NCI-H748 (cell line): ENCODE measurements around the gene WNT11.
A peak's percentile ranks its signal among the peaks of the same experiment; 100 is the strongest.

Source experiments
- DNase-seq: peaks from one replicate; lab custom pipeline; 2025; ENCODE audit not compliant: unreplicated experiment; lab: John Stamatoyannopoulos, UW

The WNT11 gene

DNA sequence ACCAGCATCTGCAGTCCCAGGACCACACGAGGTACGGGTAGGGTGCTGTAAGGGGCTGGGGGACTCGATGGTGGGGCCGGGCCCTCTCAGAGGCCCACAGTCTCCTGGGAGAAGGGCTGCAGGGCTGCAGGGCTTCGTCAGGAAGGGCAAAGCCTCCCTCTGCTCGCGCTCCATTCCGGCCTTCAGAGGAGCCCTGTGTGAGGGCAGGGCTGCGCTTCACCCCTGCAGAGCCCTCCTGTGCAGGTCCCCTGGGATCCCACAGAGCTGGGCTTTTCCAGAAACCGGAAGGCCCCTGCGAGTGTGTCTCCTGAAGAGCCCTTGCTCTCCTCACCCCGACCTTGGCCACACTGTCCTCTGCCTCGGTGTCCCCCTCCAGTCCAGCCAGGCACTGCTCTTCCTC, 27.2 kb downstream of the WNT11 start:
- no peak for DNase-seq

DNA sequence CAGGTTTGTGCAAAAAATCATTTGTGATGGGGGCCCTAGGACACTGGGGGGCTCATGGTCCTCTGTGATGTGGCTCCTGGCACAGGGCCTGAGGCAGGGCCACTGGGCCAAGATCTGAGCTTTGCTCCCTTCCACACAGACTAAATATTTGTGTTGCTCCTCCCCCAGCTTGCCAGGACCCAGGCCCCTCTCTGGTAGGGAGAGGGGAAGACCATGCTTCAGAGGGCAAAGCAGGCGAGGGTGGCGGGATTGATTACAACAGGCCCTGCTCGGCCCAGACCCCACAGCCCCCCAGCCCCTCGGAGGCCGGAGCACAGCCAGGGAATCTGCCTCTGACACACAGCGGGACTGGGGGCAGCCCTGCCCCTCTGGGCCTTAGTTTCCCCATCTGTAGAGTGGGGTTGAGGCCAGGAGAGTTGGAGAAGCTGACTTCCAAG, 29.0 kb downstream of the WNT11 start:
- no peak for DNase-seq

DNA sequence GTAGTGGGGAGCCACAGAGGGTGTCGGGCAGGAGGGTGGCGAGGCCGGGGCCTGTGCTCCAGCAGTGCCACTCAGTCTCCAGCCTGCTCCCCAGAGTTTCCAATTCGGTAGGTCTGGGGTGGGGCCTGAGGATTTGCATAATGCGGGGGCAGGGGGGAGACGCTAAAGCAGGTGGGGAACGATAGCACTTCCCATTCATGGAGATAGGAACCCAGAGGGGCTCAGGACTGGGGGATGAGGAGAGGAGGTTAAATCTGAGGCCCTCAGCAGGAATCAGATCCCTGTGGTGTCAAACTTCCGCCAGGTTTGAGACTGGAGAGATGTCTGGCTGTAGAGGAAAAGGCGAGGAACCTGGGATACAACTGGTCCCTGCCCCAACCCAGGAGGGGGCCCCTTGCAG, 29.8 kb downstream of the WNT11 start:
- DNase-seq, result no peak

DNA sequence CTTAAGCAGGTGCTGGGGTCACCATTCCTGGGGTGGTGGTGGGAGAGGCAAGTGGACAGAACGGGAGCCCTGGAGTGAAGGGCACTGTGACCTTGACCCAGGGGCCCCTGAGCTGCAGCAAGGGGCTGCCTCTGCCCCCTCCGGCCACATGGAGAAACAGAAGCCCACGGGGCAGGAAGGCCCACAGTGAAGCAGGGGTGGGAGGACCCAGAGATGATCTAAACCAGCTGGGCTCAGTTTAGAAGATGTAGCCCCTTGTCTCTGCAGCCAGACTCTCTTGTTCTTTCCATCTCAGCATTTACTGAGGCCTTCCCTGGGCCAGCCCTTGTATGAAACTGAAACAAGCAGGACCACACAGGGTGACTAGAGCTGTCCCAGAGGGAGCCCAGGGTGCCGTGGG, 30.5 kb downstream of the WNT11 start:
- DNase-seq, result no peak

DNA sequence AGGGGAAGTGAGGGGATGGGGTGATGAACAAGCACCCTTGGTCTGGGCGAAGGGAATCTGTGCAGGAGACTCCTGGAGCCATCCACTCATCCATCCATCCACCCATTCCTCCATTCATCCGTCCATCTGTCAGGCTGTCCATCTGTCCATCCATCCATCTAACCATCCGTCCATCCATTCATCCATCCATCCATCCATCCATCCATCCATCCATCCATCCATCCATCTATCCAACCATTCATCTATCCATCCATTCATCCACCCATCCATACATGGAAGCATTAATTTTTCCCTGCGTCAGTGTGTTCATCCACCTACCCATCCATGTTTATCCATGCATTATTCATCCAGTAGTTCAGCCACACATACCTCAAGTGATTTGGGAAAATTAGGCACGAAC, 32.0 kb downstream of the WNT11 start:
- DNase-seq, result no peak

DNA sequence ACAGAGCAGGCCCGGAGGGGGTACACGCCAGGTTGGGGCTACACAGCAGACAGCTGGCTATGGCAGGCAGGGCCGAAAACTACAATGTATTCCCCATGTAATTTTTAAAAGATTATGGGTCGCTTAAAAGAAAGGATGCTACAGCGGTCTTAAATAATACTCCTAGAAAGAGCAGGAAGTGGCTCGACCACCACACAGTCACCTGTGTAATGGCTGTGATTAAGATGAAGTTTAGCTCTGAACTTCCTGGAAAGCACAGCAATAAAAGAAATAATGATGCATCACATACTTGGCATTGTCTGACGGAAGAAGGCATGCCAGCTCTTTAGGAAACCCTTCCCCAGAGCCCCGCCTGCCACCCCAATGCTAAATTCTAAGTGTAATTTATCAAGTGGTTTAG, 32.6 kb downstream of the WNT11 start:
- no peak for DNase-seq

DNA sequence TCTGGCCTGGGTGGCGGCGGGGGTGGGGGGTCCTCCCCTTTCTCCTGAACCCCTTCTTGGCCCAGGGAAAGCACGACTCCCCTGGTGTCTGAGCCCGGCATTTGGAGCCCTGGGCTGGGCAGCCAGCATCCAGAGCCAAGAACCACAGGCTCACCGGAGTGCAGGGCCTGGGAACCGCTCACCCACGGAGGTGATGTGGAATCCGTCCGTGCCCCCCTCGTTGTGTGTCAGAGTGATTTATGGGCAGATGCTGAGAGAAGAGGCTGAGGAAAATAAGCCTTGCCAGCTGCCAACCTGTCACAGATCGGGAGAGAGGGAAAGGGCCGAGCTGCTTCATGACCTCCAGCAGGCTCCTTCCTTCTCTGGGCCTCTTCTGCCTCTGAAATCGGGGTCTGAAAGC, 33.7 kb downstream of the WNT11 start:
- DNase-seq, result no peak

DNA sequence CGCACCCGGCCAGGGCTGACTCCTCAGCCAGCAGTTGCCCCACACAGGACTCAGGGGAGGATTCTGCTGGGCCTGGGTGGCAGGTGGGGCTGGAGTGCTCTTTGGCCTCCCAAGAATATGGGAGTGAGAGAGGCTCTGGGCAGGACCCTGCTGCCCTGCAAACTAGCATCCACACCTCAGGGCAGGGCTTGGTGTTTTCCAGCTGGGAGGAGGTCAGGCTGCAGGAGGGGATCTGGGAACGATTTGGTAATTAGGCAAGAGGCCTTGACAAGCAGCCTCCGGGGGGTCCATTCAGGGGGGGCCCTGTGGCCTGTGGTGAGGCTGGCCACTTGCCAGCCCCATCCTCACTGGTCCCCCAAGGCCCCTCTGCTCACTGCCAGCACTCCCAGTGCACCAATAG, 35.8 kb downstream of the WNT11 start:
- DNase-seq, result no peak

DNA sequence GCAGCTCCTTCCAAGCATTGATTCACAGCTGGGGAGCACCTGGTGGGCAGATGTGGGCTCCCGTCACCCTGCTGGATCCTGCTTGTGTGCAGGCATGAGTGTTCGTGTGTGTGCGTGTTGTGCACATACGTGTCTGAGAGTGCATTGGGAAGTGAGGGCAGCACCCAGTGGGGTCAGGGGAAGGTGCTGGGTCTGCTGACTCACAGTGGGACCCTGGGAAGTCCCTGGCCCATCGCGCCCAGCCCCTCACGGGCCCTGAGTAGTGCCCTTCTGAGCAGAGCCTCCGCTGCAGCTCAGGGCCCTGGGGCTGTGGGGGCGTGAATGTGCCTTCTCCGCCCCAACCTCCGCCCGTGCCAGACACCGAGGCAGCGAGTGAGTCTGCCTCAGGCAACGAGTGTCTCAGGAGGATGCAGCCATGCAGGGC, 36.8 kb downstream of the WNT11 start:
- no peak for DNase-seq

DNA sequence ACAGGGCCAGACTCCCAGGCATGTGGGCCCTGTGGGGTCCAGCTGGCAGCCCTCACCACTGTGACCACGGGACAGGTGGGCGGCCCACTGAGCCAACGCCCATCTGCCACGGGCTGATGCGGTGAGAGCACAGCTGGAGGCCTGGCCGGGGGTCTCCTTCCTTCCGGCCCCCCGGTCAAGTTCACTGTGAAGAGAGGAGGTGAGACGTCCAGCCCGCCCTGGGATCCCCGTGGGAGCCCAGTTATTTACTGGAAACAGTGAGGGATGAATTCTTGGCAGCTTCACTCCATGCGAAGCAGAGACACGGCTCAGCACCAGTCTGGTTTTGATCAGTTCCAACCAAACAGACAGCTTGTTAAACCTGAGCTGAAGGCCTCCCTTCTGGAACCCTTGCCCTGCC, 38.7 kb downstream of the WNT11 start:
- no peak for DNase-seq

DNA sequence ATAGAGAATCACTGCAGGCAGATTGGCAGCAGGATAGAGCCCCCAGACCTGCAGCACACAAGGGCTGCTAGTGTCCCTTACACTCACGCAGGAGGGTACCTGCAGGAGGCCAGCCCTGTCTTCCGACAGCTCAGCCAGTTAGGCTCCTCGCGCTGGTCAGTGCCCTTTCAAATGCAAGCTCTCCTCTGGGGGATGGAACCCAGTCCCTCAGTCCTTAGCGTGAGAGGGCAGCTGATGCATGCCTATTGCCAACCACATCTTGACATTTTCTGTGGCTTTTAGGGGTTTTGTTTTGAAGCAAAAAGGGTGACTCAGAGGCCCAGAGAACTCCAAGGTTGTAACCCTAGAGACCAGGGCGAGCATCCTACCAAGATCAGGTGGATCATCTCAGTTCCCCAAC, 40.0 kb downstream of the WNT11 start:
- DNase-seq, result no peak

DNA sequence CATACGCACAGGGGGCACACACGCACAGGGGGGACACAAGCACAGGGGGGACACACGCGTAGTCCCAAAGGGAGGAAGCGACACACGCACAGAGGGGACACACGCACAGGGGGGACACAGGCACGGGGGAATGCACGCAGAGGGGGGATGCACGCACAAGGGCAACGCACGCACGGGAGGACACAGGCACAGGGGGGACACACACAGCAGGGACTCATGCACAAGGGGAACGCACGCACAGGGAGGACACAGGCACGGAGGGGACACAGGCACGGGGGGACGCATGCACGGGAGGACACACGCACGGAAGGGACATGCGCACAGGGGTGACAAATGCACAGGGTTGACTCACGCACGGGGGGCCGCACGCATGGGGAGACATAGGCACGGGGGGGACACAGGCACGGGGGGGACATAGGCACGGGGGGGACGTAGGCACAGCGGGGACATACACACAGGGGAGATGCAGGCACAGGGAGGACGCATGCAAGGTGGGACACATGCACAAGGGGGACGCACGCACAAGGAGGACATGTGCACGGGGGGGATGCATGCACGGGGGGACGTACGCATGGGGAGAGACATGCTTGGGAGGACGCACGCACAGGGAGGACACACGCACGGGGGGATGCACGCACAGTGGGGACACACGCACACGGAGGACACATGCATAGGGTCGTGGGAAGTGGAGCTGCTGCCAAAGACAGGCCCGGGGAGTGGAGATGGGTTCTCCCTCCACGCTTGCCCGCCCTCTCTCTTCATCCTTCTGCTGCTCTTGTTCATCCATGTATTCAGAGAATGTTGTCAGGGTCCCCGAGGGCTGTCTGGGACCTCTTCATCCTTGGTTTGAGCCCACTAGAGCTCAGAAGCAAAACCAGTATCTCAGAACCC, 41.2 kb downstream of the WNT11 start:
- DNase-seq, result no peak

DNA sequence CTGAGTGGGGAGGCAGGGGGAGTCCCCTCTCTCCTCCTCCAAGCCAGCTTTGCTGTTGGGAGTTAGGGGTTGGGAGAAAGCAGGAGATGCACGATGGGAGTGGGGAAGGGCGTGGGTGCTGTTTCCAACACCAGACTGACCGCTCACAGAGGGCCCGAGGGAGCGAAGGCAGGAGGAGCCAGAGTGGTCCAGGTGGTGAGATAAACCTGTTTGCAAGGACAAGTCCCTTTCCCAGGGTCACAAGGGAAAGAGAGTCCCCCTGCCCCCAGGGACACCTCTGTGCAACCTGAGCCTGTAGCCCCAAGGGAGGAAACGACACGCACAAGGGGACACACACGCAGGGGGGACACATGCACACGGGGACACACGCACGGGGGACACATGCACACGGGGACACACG, 42.2 kb downstream of the WNT11 start:
- no peak for DNase-seq

DNA sequence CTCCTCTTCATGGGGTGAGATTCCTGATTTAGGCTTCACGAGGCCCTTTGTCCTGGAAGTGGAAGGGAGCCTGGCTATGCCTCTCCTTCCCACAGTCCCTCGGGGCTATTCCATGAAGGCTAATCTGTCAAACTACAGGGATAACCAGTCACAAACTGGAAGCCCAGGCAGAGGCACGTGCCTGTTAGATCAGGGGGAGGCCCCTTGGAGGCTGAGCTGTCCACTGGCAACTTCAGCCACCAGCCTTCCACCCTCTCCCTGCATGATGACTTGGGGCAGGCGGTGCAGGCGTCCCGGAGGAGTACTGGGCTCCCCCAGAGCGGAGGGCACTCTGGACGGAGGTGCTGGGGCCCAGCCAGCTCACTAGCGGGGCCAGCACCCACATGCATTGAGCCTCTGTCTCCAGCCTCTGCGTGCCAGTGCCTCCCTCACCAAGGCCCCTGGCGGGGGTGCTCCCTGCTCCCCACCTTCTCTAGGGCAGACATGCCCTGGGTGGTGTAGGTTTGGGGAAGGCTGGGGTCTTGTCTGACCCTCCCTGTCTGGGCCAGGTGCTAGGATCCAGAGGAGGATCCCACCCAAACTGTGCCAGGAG, 42.9 kb downstream of the WNT11 start:
- DNase-seq, result no peak

DNA sequence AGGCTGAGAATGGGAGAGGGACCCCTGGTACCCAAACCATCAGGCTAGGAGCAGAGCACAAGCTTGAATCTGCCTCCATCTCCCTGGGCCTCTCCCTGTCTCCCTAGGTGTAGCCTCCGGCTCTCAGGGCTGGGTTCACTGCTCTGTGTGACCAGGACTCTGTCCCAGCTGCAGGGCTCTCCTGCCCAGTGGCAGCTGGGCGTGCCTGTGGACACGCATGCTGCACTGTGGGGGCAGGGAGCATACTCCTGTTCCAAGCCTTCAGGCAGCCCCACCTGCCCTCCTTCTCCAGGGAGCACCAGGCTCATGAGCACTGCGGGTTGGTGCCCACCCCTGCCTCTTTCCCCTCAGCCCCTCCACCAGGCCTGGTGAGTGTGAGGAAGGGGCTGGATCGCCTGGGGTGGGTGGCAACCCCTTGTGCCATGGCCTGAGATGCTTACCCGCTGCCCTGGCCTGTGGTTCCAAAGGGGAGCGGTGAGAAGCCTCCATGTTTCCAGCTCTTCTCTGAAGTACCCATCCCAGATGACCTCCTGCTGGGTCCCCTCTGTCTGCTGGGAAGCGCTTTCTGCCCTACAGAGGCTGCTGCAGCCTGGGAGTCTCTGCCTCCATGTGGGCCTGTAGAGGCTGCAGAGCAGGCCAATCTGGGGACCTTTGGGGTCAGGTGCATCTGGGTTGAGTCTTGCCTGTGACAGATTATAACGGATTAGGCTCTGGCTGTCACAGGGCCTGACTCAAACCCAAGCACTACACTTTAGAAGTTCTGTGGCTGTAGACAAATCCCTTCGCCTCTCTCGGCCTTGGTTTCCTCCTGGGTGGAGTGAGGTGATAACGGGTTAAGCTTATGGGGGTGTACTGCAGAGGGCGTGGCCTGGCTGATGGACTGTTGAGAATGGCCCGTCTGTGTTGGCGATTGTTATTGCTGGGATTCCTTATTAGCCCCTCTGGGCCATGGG, 43.7 kb downstream of the WNT11 start:
- DNase-seq, result peak; percentile 21

DNA sequence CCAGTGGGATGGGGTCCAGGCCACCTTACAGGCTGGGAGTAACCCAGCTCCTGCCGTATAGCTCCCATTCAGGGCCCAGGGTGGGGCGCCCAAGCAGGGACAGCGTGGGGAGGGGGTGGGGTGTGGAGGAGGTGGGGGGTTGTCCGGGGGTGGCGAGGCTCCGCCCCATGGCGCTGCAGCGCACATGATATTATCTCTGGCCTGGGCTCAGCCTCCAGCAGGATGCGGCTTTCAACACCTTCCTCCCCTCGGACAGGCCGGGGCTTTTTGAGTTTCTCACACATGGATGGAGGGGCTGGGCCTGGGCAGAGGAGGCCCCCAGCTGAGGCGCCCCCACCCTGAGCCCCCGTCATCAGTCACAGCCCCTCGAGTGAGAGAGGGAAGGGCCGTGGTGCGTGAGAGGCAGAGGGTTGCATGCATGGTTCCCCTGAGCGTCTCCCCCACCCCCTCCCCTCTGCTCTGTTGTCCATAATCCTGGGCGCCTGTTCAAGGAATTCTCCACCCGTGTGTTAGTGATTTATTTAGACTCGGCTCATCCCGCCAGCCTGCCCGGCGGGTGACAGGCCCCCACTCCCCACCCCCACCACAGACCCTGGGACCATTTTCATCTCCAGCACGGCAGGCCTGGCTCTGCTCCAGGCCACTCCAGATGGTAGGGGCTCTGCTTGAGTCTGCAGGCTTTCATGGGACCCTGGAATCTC, 44.9 kb downstream of the WNT11 start:
- peak; percentile 61 for DNase-seq

DNA sequence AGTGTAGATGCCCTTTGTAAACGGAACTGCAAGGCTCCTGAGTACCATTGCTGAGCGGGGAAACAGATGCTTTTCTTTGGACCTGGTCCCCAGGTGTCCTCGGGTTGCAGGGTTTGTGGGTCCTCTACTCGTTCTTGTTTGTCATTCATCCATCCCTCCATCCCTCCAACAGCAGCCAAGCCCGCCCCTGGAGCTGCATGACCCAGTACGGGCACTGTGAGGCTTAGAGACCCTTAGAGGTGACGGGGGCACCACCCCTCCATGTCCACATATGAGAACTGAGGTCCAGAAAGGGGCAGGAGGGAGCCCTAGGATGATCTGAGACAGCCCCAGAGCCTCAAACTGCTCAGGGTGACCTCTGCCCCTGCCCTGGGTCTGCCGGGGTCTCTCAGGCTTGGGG, 45.4 kb downstream of the WNT11 start:
- DNase-seq, result no peak

DNA sequence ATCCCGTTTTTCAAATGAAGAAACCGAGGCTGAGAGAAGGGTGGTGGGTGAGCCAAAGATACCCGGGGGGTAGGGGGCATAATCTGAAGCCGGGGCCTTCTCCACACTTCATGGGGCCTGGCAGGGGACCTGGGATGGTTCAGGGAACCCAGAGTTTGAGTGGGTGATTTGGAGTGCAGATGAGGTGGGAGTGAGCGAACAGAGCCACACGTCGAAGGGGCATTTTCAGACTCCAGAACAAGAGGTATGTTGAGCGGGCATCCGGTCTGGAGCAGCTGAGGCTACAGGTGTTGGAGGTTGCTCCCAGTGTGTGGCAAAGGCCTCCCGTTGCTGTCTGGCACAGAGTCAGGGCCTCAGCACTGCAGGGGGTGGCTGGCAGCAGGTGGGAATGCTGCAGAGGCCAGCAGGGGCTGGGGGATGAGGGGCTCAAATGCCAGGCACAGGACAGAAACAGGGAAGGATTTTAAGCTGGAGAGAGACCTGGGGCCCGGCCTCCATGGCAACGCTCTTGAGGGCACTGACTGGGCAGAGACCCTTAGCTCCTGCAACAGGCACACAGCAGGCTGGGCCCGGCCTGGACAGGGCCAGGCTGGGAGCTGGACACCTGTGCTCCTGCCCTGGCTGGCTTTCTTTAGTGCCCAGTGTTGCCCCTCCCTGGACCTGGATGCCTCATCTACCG, 46.2 kb downstream of the WNT11 start:
- peak; percentile 43 for DNase-seq

DNA sequence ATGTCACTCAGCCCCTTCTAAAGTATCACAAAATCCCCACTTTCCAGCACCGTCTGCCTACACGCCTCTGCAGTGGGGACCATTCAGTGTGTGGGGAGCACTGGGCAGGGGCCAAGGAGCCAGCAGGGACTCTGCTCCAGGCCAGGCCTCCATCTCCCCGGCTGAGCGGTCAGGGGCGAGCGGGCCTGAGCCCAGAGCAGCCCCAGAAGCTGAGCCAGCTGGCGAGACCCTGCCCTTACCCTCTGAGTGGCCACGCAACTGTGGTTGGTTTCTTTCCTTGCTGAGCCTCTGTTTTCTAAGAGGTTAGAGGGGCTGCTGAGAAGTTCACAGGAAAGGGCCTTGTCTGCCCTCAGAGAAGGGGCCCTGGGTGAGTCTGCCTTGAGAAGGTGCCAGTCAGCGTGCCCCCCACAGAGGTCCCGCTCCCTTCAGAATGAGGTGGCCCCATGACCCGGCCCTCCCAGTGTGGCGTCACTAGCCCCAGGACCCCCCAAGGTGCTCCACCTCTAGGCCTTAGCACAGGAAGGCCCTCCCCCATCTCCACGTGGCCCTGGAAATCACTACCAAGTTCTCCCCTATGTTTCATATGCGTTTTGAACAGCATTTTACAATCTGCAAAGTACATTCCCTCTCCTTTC, 46.9 kb downstream of the WNT11 start:
- DNase-seq, result no peak
